DND-41 (cell line): ENCODE results near the gene BOLA3.
A peak's percentile ranks its signal among the peaks of the same experiment; 100 is the strongest.

Experiments
- ATAC-seq: fragments of 200-7000 bp; cut with Tn5 transposase; 3 replicates; pipeline ENCODE4 v1.9.1; 2021; ENCODE audit warnings: low read depth; ENCODE audit not compliant: insufficient read depth
- DNase-seq: peaks from one replicate; pipeline ENCODE4 v3.0.0-alpha.2; 2020
- H2AFZ ChIP-seq: 2 replicates; pipeline ENCODE4 v1.6.0; 2012; ENCODE audit warnings: low read depth, low read length
- H3K27ac ChIP-seq: 2 replicates; pipeline ENCODE4 v1.5.1; 2012; ENCODE audit warnings: low read length, inconsistent platforms
- H3K27me3 ChIP-seq: fragments of 200-600 bp; sonication (generic); 2 replicates; pipeline ENCODE4 v1.6.0; 2012; ENCODE audit warnings: low read length, mild to moderate bottlenecking, inconsistent platforms; ENCODE audit not compliant: insufficient read depth, poor library complexity
- H3K36me3 ChIP-seq: 2 replicates; pipeline ENCODE4 v1.5.1; 2012; ENCODE audit warnings: low read length, inconsistent platforms; ENCODE audit not compliant: insufficient read depth
- H3K4me1 ChIP-seq: 2 replicates; pipeline ENCODE4 v1.5.1; 2012; ENCODE audit warnings: mild to moderate bottlenecking, low read length; ENCODE audit not compliant: insufficient read depth
- H3K4me2 ChIP-seq: 2 replicates; pipeline ENCODE4 v1.6.0; 2012; ENCODE audit warnings: mild to moderate bottlenecking, moderate library complexity, low read length, inconsistent platforms; ENCODE audit not compliant: insufficient read depth
- H3K4me3 ChIP-seq, 2 experiments: fragments of 200-600 bp in 1 of 2; shearing (Covaris generic) in 1 of 2; 2 replicates each; pipeline ENCODE4 v1.5.1; 2012 to 2016; ENCODE audit warnings: inconsistent platforms in 2 of 2, low read length in 2 of 2, mild to moderate bottlenecking in 2 of 2, low read depth in 1 of 2, moderate library complexity in 1 of 2
- H3K79me2 ChIP-seq: 2 replicates; pipeline ENCODE4 v1.6.0; 2012; ENCODE audit warnings: low read length, inconsistent platforms; ENCODE audit not compliant: insufficient read depth
- H3K9ac ChIP-seq: 2 replicates; pipeline ENCODE4 v1.6.0; 2012; ENCODE audit warnings: low read depth, mild to moderate bottlenecking, inconsistent platforms, low read length, moderate library complexity
- H3K9me3 ChIP-seq: 2 replicates; pipeline ENCODE4 v1.5.1; 2012; ENCODE audit warnings: low read length, moderate library complexity, mild to moderate bottlenecking, inconsistent platforms; ENCODE audit not compliant: insufficient read depth, severe bottlenecking
- H4K20me1 ChIP-seq: 2 replicates; pipeline ENCODE4 v1.6.0; 2012; ENCODE audit warnings: low read length; ENCODE audit not compliant: insufficient read depth
- CTCF ChIP-seq: IDR thresholded peaks from 2 replicates; pipeline ENCODE4 v1.5.1; 2012; ENCODE audit warnings: borderline replicate concordance, low read length, moderate library complexity, mild to moderate bottlenecking; ENCODE audit not compliant: poor library complexity, severe bottlenecking; ENCODE audit errors: extremely low read depth
- EZH2 ChIP-seq: IDR thresholded peaks from 3 replicates; pipeline ENCODE4 v1.6.1; 2012; ENCODE audit warnings: borderline replicate concordance, low read depth, mild to moderate bottlenecking, moderate library complexity, low read length, inconsistent platforms; ENCODE audit not compliant: severe bottlenecking

BOLA3 gene

GRCh38 chr2:74179063-74179865, 31.6 kb upstream of the BOLA3 start:
- Histone ChIP-seq H3K36me3 (peaks cover 10% of the 10 kb centered on the region), H4K20me1 (peaks cover 36% of the 10 kb centered on the region), H3K9ac (peak overlapping the region; percentile 100), H3K27ac (peak overlapping the region; percentile 61), H3K4me3 (peak overlapping the region; percentile 100; a peak in 3 of 4 replicates), H3K4me1 (peaks cover 34% of the 10 kb centered on the region), H3K79me2 (peaks cover 50% of the 10 kb centered on the region), H3K4me2 (peak overlapping the region; percentile 85), H3K9me3 (no peaks in the 10 kb centered on the region), H3K27me3 (no peaks in the 10 kb centered on the region), H2AFZ (peak overlapping the region; percentile 85)
- no peak for TF ChIP-seq EZH2
- TF ChIP-seq CTCF = peak; percentile 43
- no peak for DNase-seq
- no peak for ATAC-seq

GRCh38 chr2:74178211-74179062, 30.7 kb upstream of the BOLA3 start, which contains the start of gene MOB1A:
TSS of gene MOB1A (minus strand) at chr2:74178879. CDS start at chr2:74178674, 205 bp downstream.
- ATAC-seq = peak; percentile 96
- Histone ChIP-seq H3K9ac (peak within 1 kb of the TSS; percentile 100), H3K4me1 (peaks cover 34% of the 10 kb centered on the region), H3K9me3 (no peaks in the 10 kb centered on the region), H4K20me1 (peaks cover 38% of the 10 kb centered on the region), H3K36me3 (peaks cover 10% of the 10 kb centered on the region), H3K4me2 (peak within 1 kb of the TSS; percentile 85), H3K27me3 (no peaks in the 10 kb centered on the region), H3K4me3 (peak within 1 kb of the TSS; percentile 100), H3K79me2 (peaks cover 58% of the 10 kb centered on the region), H2AFZ (peak within 1 kb of the TSS; percentile 91), H3K27ac (peak within 1 kb of the TSS; percentile 93)
- no peak for TF ChIP-seq CTCF
- TF ChIP-seq EZH2 = no peak
- peak; percentile 99 for DNase-seq

GRCh38 chr2:74177696-74178095, 30.0 kb upstream of the BOLA3 start:
- Histone ChIP-seq H3K4me1 (peaks cover 34% of the 10 kb centered on the region), H3K27me3 (no peaks in the 10 kb centered on the region), H3K27ac (peak overlapping the region; percentile 93), H3K79me2 (peaks cover 66% of the 10 kb centered on the region), H3K9me3 (no peaks in the 10 kb centered on the region), H2AFZ (peak overlapping the region; percentile 91; the same call in 1 of the 2 replicates), H3K9ac (peak overlapping the region; percentile 100), H3K36me3 (peaks cover 14% of the 10 kb centered on the region), H3K4me2 (peak overlapping the region; percentile 85), H3K4me3 (peak overlapping the region; percentile 100), H4K20me1 (peaks cover 43% of the 10 kb centered on the region)
- DNase-seq = no peak
- TF ChIP-seq CTCF (no peak), EZH2 (no peak)
- no peak for ATAC-seq
